GM12891 (cell line): ENCODE data around the gene FTMT.

Experiments used
- PAX5 ChIP-seq: IDR thresholded peaks from 2 replicates; pipeline ENCODE4 v1.6.1; 2011; ENCODE audit warnings: low read length, moderate library complexity, mild to moderate bottlenecking; ENCODE audit not compliant: insufficient read depth, severe bottlenecking
- POLR2A ChIP-seq: IDR thresholded peaks from 2 replicates; pipeline ENCODE4 v1.6.1; 2011; ENCODE audit warnings: low read depth, low read length, control low read depth
- POLR2AphosphoS5 ChIP-seq: IDR thresholded peaks from 2 replicates; pipeline ENCODE4 v1.6.1; 2011; ENCODE audit warnings: low read depth, low read length, control low read depth
- POU2F2 ChIP-seq: IDR thresholded peaks from 2 replicates; pipeline ENCODE4 v1.6.1; 2011; ENCODE audit warnings: low read depth, mild to moderate bottlenecking, control low read depth, low read length, moderate library complexity
- SPI1 ChIP-seq: IDR thresholded peaks from 2 replicates; pipeline ENCODE4 v1.6.1; 2011; ENCODE audit warnings: low read depth, low read length, control low read depth
- TAF1 ChIP-seq: IDR thresholded peaks from 2 replicates; pipeline ENCODE4 v1.6.1; 2011; ENCODE audit warnings: low read depth, low read length, control low read depth

DNA sequence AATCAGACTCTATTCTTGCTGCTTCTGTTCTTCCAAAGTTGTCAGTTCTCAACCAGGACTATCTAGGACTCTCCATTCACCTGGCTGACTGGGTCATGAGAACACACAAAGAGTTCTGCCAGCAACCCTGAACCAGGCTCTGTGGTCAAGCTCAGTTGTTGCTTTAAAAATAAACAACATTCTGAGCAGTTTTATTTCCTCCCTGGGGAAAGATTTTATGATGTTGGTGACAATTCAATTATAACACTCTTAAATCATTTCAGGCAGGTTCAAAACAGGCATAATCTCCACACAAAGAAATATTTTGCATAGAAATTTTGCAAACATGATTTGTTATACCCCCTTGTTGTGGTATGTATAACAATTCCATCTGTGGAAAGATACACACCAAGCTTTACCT, 36.0 kb downstream of the FTMT start:
- TF ChIP-seq TAF1 (no peak), POLR2A (no peak), POLR2AphosphoS5 (no peak), POU2F2 (no peak), SPI1 (no peak), PAX5 (no peak)
